GM19395 (cell line): ENCODE measurements around the gene ERGIC1.
"Not testable (repeated sequence)": the region's sequence is repeated elsewhere in the genome, so short reads cannot be mapped to it uniquely, and the experiment has no call there.

Source experiments
- ATAC-seq: cut with Tn5 transposase; IDR thresholded peaks from one replicate; pipeline ENCODE4 v1.9.1; 2021; ENCODE audit warnings: mild to moderate bottlenecking, moderate library complexity; ENCODE audit not compliant: unreplicated experiment

The ERGIC1 gene

GRCh38 chr5:172862165-172862801 lies 28.2 kb downstream of the ERGIC1 start:
- no peak for ATAC-seq

- ATAC-seq = not testable (repeated sequence)
Measured at GRCh38 chr5:172864171-172864570, 30.1 kb downstream of the ERGIC1 start.

GRCh38 chr5:172864747-172865146 lies 30.7 kb downstream of the ERGIC1 start:
- ATAC-seq = no peak

GRCh38 chr5:172866378-172866777 lies 32.3 kb downstream of the ERGIC1 start:
- no peak for ATAC-seq

GRCh38 chr5:172866802-172867748 lies 33.0 kb downstream of the ERGIC1 start:
- no peak for ATAC-seq

GRCh38 chr5:172867761-172868435 lies 33.8 kb downstream of the ERGIC1 start:
- no peak for ATAC-seq

- no peak for ATAC-seq
Measured at GRCh38 chr5:172868436-172868923, 34.4 kb downstream of the ERGIC1 start.

GRCh38 chr5:172868924-172869591 lies 35.0 kb downstream of the ERGIC1 start:
- ATAC-seq = no peak

GRCh38 chr5:172869691-172870090 lies 35.6 kb downstream of the ERGIC1 start:
- no peak for ATAC-seq

GRCh38 chr5:172870291-172870714 lies 36.3 kb downstream of the ERGIC1 start:
- ATAC-seq = no peak

GRCh38 chr5:172870715-172871461 lies 36.8 kb downstream of the ERGIC1 start:
- ATAC-seq = no peak

- no peak for ATAC-seq
Measured at GRCh38 chr5:172871536-172871935, 37.5 kb downstream of the ERGIC1 start.

- ATAC-seq = no peak
Measured at GRCh38 chr5:172871982-172872381, 37.9 kb downstream of the ERGIC1 start.

- ATAC-seq = no peak
Measured at GRCh38 chr5:172872997-172873491, 39.0 kb downstream of the ERGIC1 start.

GRCh38 chr5:172873513-172873912 lies 39.5 kb downstream of the ERGIC1 start:
- no peak for ATAC-seq

GRCh38 chr5:172874647-172875504 lies 40.8 kb downstream of the ERGIC1 start:
- ATAC-seq = no peak

GRCh38 chr5:172875505-172876279 lies 41.6 kb downstream of the ERGIC1 start:
- ATAC-seq = no peak

- ATAC-seq = no peak
Measured at GRCh38 chr5:172876578-172876977, 42.5 kb downstream of the ERGIC1 start.
